GM19455 (cell line): ENCODE results near the gene RRAGC.

ENCODE experiments used
- ATAC-seq: cut with Tn5 transposase; IDR thresholded peaks from one replicate; pipeline ENCODE4 v1.9.1; 2021; ENCODE audit not compliant: unreplicated experiment

Gene RRAGC

GRCh38 chr1:38859561-38860453 is at the start of gene RRAGC:
Gene RRAGC, minus strand, starts transcription at chr1:38859772. Its CDS starts 126 bp downstream, at chr1:38859646.
- ATAC-seq: peak; percentile 93

- ATAC-seq: no peak
Observed at GRCh38 chr1:38908821-38909220, 49.2 kb upstream of the RRAGC start.

- ATAC-seq: no peak
Observed at GRCh38 chr1:38905985-38906384, 46.4 kb upstream of the RRAGC start.

- ATAC-seq: no peak
Observed at GRCh38 chr1:38899560-38899959, 40.0 kb upstream of the RRAGC start.

GRCh38 chr1:38898653-38899230 is 39.2 kb upstream of the RRAGC start:
- no peak for ATAC-seq

- no peak for ATAC-seq
Observed at GRCh38 chr1:38896169-38896568, 36.6 kb upstream of the RRAGC start.

- no peak for ATAC-seq
Observed at GRCh38 chr1:38892976-38893375, 33.4 kb upstream of the RRAGC start.

- no peak for ATAC-seq
Observed at GRCh38 chr1:38891753-38892152, 32.2 kb upstream of the RRAGC start.

GRCh38 chr1:38889589-38889988 is 30.0 kb upstream of the RRAGC start:
- ATAC-seq: no peak

- ATAC-seq: no peak
Observed at GRCh38 chr1:38888423-38889333, 29.1 kb upstream of the RRAGC start.

GRCh38 chr1:38885092-38885491 is 25.5 kb upstream of the RRAGC start:
- no peak for ATAC-seq

GRCh38 chr1:38881487-38881886 is 21.9 kb upstream of the RRAGC start, which contains the start of gene GJA9:
Gene GJA9, minus strand, starts transcription at chr1:38881587. Its CDS starts 5,489 bp downstream, at chr1:38876098.
- no peak for ATAC-seq

GRCh38 chr1:38875811-38876210 is 16.2 kb upstream of the RRAGC start:
- ATAC-seq: no peak

GRCh38 chr1:38873027-38873969 is 13.7 kb upstream of the RRAGC start, which contains the start of gene MYCBP:
Gene MYCBP, minus strand, starts transcription at chr1:38873348. Its CDS starts 43 bp downstream, at chr1:38873305.
- peak; percentile 97 for ATAC-seq

- peak; percentile 21 for ATAC-seq
Observed at GRCh38 chr1:38872401-38873026, 12.9 kb upstream of the RRAGC start.

- ATAC-seq: no peak
Observed at GRCh38 chr1:38870996-38871395, 11.4 kb upstream of the RRAGC start.

GRCh38 chr1:38867208-38867607 is 7.6 kb upstream of the RRAGC start:
- ATAC-seq: no peak

- no peak for ATAC-seq
Observed at GRCh38 chr1:38865112-38865715, 5.6 kb upstream of the RRAGC start.

- no peak for ATAC-seq
Observed at GRCh38 chr1:38860454-38860795, 853 bp upstream of the RRAGC start.
